Loucy (cell line): ENCODE data around the gene KDM4C.
"Not testable (repeated sequence)": the region's sequence is repeated elsewhere in the genome, so short reads cannot be mapped to it uniquely, and the experiment has no call there.

Experiments used
- H2AFZ ChIP-seq: fragments of 200-600 bp; sonication (generic); 2 replicates; pipeline ENCODE4 v1.6.0; 2016; ENCODE audit warnings: antibody characterized with exemption, mild to moderate bottlenecking, low read length, moderate library complexity
- H3F3A ChIP-seq: fragments of 200-600 bp; 2 replicates; pipeline ENCODE4 v1.6.0; 2016; ENCODE audit warnings: antibody characterized with exemption, low read depth, mild to moderate bottlenecking
- H3K27me3 ChIP-seq: fragments of 200-600 bp; sonication (generic); 2 replicates; pipeline ENCODE4 v1.6.1; 2014; ENCODE audit warnings: low read length, mild to moderate bottlenecking; ENCODE audit not compliant: insufficient read depth, poor library complexity, severe bottlenecking
- H3K36me3 ChIP-seq: fragments of 200-600 bp; sonication (generic); 2 replicates; pipeline ENCODE4 v1.6.1; 2016; ENCODE audit warnings: low read length; ENCODE audit not compliant: insufficient read depth
- H3K4me1 ChIP-seq: fragments of 200-600 bp; sonication (generic); 2 replicates; pipeline ENCODE4 v1.5.1; 2014; ENCODE audit warnings: low read length, mild to moderate bottlenecking; ENCODE audit not compliant: insufficient read depth, poor library complexity, severe bottlenecking
- H3K4me2 ChIP-seq: fragments of 200-600 bp; sonication (generic); 2 replicates; pipeline ENCODE4 v1.6.0; 2014; ENCODE audit warnings: antibody characterized with exemption, low read length, low read depth, mild to moderate bottlenecking; ENCODE audit not compliant: poor library complexity, severe bottlenecking
- H3K4me3 ChIP-seq: fragments of 200-600 bp; sonication (generic); 2 replicates; pipeline ENCODE4 v1.5.1; 2014; ENCODE audit warnings: low read length, mild to moderate bottlenecking, mixed read lengths; ENCODE audit not compliant: poor library complexity, severe bottlenecking
- H3K79me2 ChIP-seq: fragments of 200-600 bp; sonication (generic); 2 replicates; pipeline ENCODE4 v1.6.1; 2014; ENCODE audit warnings: low read length; ENCODE audit not compliant: insufficient read depth
- H3K9ac ChIP-seq: fragments of 200-600 bp; sonication (generic); 2 replicates; pipeline ENCODE4 v1.6.0; 2014; ENCODE audit warnings: mild to moderate bottlenecking, low read depth, low read length, moderate library complexity; ENCODE audit not compliant: poor library complexity, severe bottlenecking
- H3K9me2 ChIP-seq: fragments of 200-600 bp; sonication (generic); replicated peaks from 2 replicates; pipeline ENCODE4 v1.6.1; 2016; ENCODE audit warnings: low read depth, low read length, mixed read lengths
- H3K9me3 ChIP-seq: fragments of 200-600 bp; sonication (generic); 2 replicates; pipeline ENCODE4 v1.6.1; 2014; ENCODE audit warnings: mild to moderate bottlenecking, antibody characterized with exemption, low read length, low read depth; ENCODE audit not compliant: insufficient read depth
- H4K20me1 ChIP-seq: fragments of 200-600 bp; sonication (generic); 2 replicates; pipeline ENCODE4 v1.6.0; 2014; ENCODE audit warnings: antibody characterized with exemption, low read length, mild to moderate bottlenecking; ENCODE audit not compliant: insufficient read depth, poor library complexity, severe bottlenecking
- CTCF ChIP-seq: fragments of 200-600 bp; sonication (generic); conservative IDR thresholded peaks from 2 replicates; pipeline ENCODE4 v1.5.1; 2014; ENCODE audit warnings: mild to moderate bottlenecking, antibody characterized with exemption, low read length
- EZH2phosphoT487 ChIP-seq: fragments of 200-600 bp; IDR thresholded peaks from 2 replicates; pipeline ENCODE4 v1.6.1; 2018; ENCODE audit warnings: antibody characterized with exemption, mild to moderate bottlenecking, moderate library complexity, borderline replicate concordance

KDM4C gene

DNA sequence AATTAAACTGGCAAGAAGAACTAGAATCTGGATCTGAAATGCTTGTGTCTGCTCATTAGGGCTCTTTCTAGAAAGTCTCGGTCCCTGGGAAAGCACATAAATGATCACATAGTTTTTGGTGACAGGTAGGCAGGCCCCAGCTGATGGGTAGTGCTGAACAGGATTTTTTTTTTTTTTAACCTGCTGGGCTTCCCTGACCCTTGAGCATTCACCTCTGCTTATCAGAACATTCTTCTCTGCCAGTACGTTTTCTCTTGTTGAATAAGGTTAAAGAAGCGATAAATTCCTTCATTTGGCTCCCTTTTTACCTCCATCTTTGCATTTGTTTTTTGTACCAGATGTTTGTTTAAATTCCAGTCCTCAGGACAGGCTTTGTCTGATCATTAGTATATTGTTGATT, 8.8 kb downstream of the KDM4C start:
- no peak overlapping the region for H3K4me3 ChIP-seq
- H3K4me2 ChIP-seq = no peak overlapping the region
- no peaks in the 10 kb centered on the region for H3K36me3 ChIP-seq
- H3K9me2 ChIP-seq = no peaks in the 10 kb centered on the region
- no peaks in the 10 kb centered on the region for H3K27me3 ChIP-seq
- H3K79me2 ChIP-seq = peaks cover 83% of the 10 kb centered on the region
- H3K9me3 ChIP-seq = no peaks in the 10 kb centered on the region
- no peaks in the 10 kb centered on the region for H3F3A ChIP-seq
- TF ChIP-seq CTCF (no peak), EZH2phosphoT487 (no peak)
- H4K20me1 ChIP-seq = peaks cover 40% of the 10 kb centered on the region
- H3K9ac ChIP-seq = no peak overlapping the region
- H3K4me1 ChIP-seq = peaks cover 14% of the 10 kb centered on the region
- no peak overlapping the region for H2AFZ ChIP-seq

DNA sequence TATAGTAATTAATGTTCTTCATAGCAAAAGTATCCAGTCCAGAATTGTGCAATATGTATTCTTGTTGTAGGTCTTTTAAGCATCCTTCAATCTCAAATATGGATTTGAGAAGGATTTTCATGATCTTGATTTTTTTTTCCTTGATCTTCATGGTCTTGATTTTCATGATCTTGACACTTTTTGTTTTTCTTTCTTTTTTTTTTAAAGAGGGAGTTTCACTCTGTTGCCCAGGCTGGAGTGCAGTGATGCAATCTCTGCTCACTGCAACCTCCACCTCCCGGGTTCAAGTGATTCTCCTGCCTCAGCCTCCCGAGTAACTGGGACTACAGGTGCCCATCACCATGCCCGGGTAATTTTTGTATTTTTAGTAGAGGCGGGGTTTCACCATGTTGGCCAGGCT, 10.8 kb downstream of the KDM4C start:
- Histone ChIP-seq H3K79me2 (peaks cover 82% of the 10 kb centered on the region), H4K20me1 (peaks cover 32% of the 10 kb centered on the region)
- not testable (repeated sequence) for H2AFZ ChIP-seq, H3K9me3 ChIP-seq, H3K4me2 ChIP-seq, H3K27me3 ChIP-seq, H3F3A ChIP-seq, H3K36me3 ChIP-seq, H3K9me2 ChIP-seq, H3K4me1 ChIP-seq, H3K4me3 ChIP-seq, H3K9ac ChIP-seq

DNA sequence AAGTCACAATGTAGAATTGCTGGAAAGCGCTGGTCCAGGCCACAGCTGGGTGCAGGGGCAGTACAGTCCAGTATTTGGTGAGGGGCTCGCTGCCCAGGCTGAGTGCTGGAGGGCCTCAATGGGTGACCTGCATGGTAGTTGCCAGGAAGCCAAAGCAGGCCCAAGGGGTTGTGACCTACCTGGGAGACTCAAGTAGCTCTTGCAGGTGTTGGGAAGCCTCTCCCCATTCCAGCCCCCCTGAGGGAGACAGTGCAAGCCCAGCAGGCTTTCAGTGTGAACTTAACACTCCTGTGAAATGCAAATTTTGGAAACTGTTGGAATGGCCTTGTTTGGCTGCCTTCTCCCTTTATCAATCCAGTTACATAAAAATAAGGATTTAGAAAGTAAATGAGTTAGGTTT, 13.9 kb downstream of the KDM4C start:
- Histone ChIP-seq H3K9me2 (no peaks in the 10 kb centered on the region), H3K4me3 (no peak overlapping the region), H3K9me3 (no peaks in the 10 kb centered on the region), H2AFZ (no peak overlapping the region), H3K36me3 (no peaks in the 10 kb centered on the region), H3K79me2 (peaks cover 78% of the 10 kb centered on the region), H3K9ac (no peak overlapping the region), H3K4me1 (no peaks in the 10 kb centered on the region), H4K20me1 (peaks cover 13% of the 10 kb centered on the region), H3F3A (no peaks in the 10 kb centered on the region), H3K27me3 (no peaks in the 10 kb centered on the region), H3K4me2 (no peak overlapping the region)
- no peak for TF ChIP-seq EZH2phosphoT487
- no peak for TF ChIP-seq CTCF

DNA sequence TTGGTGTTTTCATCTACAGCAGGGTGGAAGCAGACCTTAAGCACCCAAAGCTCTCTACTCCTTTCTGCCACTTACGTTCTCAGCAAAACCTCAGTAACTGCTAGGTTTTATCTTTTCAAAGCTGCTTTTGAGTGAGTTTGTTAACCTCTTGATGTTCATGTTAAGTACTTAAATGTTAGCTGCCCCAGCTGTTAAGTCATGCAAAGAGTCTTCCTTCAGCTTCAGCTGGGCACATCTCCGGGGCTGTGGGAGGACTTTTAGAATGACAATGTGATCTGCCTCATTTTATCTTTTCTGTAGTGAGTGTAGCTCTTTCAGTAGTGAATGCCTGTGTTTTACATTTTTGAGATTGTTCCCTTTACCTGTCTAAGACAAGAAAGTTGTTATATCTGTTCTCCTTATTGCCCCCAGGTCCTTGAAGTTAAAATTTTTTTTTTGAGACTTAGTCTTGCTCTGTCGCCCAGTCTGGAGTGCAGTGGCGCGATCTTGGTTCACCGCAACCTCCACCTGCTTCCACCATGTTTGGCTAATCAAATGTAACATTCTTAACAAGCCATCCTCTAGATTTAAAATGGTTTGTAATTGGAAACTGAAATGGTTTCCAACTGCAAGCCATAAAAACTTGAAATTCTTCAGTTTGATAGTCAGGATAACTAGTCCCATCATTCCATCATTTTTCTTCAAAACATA, 19.6 kb downstream of the KDM4C start:
- peaks cover 88% of the 10 kb centered on the region for H3K79me2 ChIP-seq
- no peak overlapping the region for H3K4me3 ChIP-seq
- no peak overlapping the region for H2AFZ ChIP-seq
- H3K4me2 ChIP-seq = no peak overlapping the region
- no peaks in the 10 kb centered on the region for H3F3A ChIP-seq
- H3K9me3 ChIP-seq = no peaks in the 10 kb centered on the region
- TF ChIP-seq CTCF = no peak
- no peak for TF ChIP-seq EZH2phosphoT487
- peaks cover 24% of the 10 kb centered on the region for H4K20me1 ChIP-seq
- H3K36me3 ChIP-seq = no peaks in the 10 kb centered on the region
- H3K4me1 ChIP-seq = peaks cover 4% of the 10 kb centered on the region
- H3K9ac ChIP-seq = no peak overlapping the region
- no peaks in the 10 kb centered on the region for H3K27me3 ChIP-seq
- H3K9me2 ChIP-seq = no peaks in the 10 kb centered on the region
